Endothelial cell of umbilical vein (primary cell): ENCODE results near the gene RNASE7. TPM values are rescaled to one million over a fixed set of nuclear protein-coding genes. Genes with fewer than 3 reads are reported as not detected.

Experiments used
- BruUV-seq: library from RNA; stranded (reverse); fragments of 400-500 nt; replicated peaks from 2 replicates; lab custom pipeline; 2021; lab: Mats Ljungman, UMichigan
- CTCF ChIA-PET: fragments of 300-600, 350-600 bp; sonication (Branson Sonifier 250); formaldehyde crosslinking; loops from one replicate; lab custom pipeline; 2021; ENCODE audit warnings: antibody characterized with exemption, inconsistent platforms; lab: Charles Lee
- POLR2A ChIA-PET: fragments of 300-600, 350-600 bp; sonication (Branson Sonifier 250); formaldehyde crosslinking; loops from one replicate; lab custom pipeline; 2021; ENCODE audit warnings: antibody characterized with exemption, inconsistent platforms; lab: Charles Lee
- DNase-seq: peaks from one replicate; pipeline ENCODE4 v3.0.0-alpha.2; 2011; ENCODE audit warnings: low read depth, low spot score
- FAIRE-seq: peaks from 2 replicates; lab custom pipeline; 2011; peaks lifted over from hg19 to GRCh38; lab: Jason Lieb, UNC
- H2AFZ ChIP-seq: 2 replicates; pipeline ENCODE4 v1.6.0; 2012; ENCODE audit warnings: low read depth, low read length, control low read depth, inconsistent platforms
- H3K27ac ChIP-seq: 2 replicates; pipeline ENCODE4 v1.5.1; 2011; ENCODE audit warnings: low read depth, mild to moderate bottlenecking, control low read depth, low read length, moderate library complexity; ENCODE audit not compliant: insufficient read depth
- H3K27me3 ChIP-seq, 2 experiments: 2 replicates each; pipeline versions ENCODE4 v1.6.0 to v1.6.1; 2011; ENCODE audit warnings: low read length in 2 of 2, mixed read lengths in 1 of 2; ENCODE audit not compliant: control insufficient read depth in 2 of 2, insufficient read depth in 2 of 2
- H3K36me3 ChIP-seq, 2 experiments: 2 replicates in 1 of 2; 3 replicates in 1 of 2; pipeline ENCODE4 v1.5.1; 2011; ENCODE audit warnings: low read length in 2 of 2, mild to moderate bottlenecking in 1 of 2, moderate library complexity in 1 of 2; ENCODE audit not compliant: control insufficient read depth in 2 of 2, insufficient read depth in 2 of 2; ENCODE audit errors: extremely low read depth in 1 of 2
- H3K4me1 ChIP-seq: 3 replicates; pipeline ENCODE4 v1.5.1; 2011; ENCODE audit warnings: mild to moderate bottlenecking, low read length; ENCODE audit not compliant: control insufficient read depth, insufficient read depth; ENCODE audit errors: extremely low read depth
- H3K4me2 ChIP-seq: 2 replicates; pipeline ENCODE4 v1.6.1; 2011; ENCODE audit warnings: low read length, control low read depth, mixed read lengths; ENCODE audit not compliant: insufficient read depth
- H3K4me3 ChIP-seq, 3 experiments: fragments of 200-600 bp in 1 of 3; sonication (generic), shearing (Covaris generic) in 1 of 3; replicated peaks in 1 of 3; 2 replicates each; pipeline ENCODE4 v1.5.1; 2011 to 2016; ENCODE audit warnings: control low read depth in 3 of 3, low read length in 3 of 3, mild to moderate bottlenecking in 2 of 3, inconsistent platforms in 1 of 3, low read depth in 1 of 3, moderate library complexity in 1 of 3; ENCODE audit not compliant: insufficient read depth in 1 of 3
- H3K79me2 ChIP-seq: 2 replicates; pipeline ENCODE4 v1.6.0; 2012; ENCODE audit warnings: low read length, inconsistent platforms; ENCODE audit not compliant: control insufficient read depth, insufficient read depth
- H3K9ac ChIP-seq: replicated peaks from 2 replicates; pipeline ENCODE3; 2011; ENCODE audit warnings: low read length, control low read depth; ENCODE audit not compliant: insufficient read depth; ENCODE audit errors: extremely low read depth
- H3K9me1 ChIP-seq: replicated peaks from 3 replicates; pipeline ENCODE4 v1.6.0; 2011; ENCODE audit warnings: mild to moderate bottlenecking, low read length; ENCODE audit not compliant: control insufficient read depth, insufficient read depth; ENCODE audit errors: extremely low read depth
- H3K9me3 ChIP-seq: replicated peaks from 2 replicates; pipeline ENCODE4 v1.5.1; 2012; ENCODE audit warnings: low read length, inconsistent platforms; ENCODE audit not compliant: control insufficient read depth, insufficient read depth
- H4K20me1 ChIP-seq: replicated peaks from 2 replicates; pipeline ENCODE3; 2011; ENCODE audit warnings: mild to moderate bottlenecking, low read length; ENCODE audit not compliant: control insufficient read depth, insufficient read depth; ENCODE audit errors: extremely low read depth
- CTCF ChIP-seq, 2 donors: IDR thresholded peaks; 1 replicate in 1 of 2; 2 replicates in 1 of 2; pipeline ENCODE4 v1.5.1; 2011; ENCODE audit warnings: low read length in 2 of 2, mild to moderate bottlenecking in 2 of 2, moderate library complexity in 2 of 2, control low read depth in 1 of 2, inconsistent platforms in 1 of 2, low read depth in 1 of 2; ENCODE audit not compliant: insufficient read depth in 1 of 2; ENCODE audit errors: extremely low read depth in 1 of 2
- EZH2 ChIP-seq: IDR thresholded peaks from 2 replicates; pipeline ENCODE4 v1.6.1; 2012; ENCODE audit warnings: borderline replicate concordance, low read depth, mild to moderate bottlenecking, moderate library complexity, low read length, inconsistent platforms; ENCODE audit not compliant: severe bottlenecking
- FOS ChIP-seq: IDR thresholded peaks from 2 replicates; pipeline ENCODE4 v1.6.1; 2011; ENCODE audit warnings: mild to moderate bottlenecking, low read length, moderate library complexity, borderline replicate concordance; ENCODE audit not compliant: insufficient read depth
- GATA2 ChIP-seq: IDR thresholded peaks from 2 replicates; pipeline ENCODE4 v1.7.0; 2011; ENCODE audit warnings: low read depth, mild to moderate bottlenecking, moderate library complexity, mixed read lengths, low read length; ENCODE audit not compliant: insufficient read length, insufficient read depth
- JUN ChIP-seq: IDR thresholded peaks from 2 replicates; pipeline ENCODE4 v1.6.1; 2011; ENCODE audit warnings: borderline replicate concordance, low read depth; ENCODE audit not compliant: insufficient read length, insufficient read depth
- MAX ChIP-seq: IDR thresholded peaks from 2 replicates; pipeline ENCODE4 v1.6.1; 2011; ENCODE audit not compliant: insufficient read depth, insufficient read length
- MYC ChIP-seq: IDR thresholded peaks from one replicate; pipeline ENCODE4 v1.6.1; 2011; ENCODE audit warnings: mild to moderate bottlenecking, low read depth, low read length
- POLR2A ChIP-seq: IDR thresholded peaks from 2 replicates; pipeline ENCODE4 v1.6.1; 2012; ENCODE audit warnings: low read depth, mild to moderate bottlenecking, control low read depth, low read length
- POLR2AphosphoS5 ChIP-seq: IDR thresholded peaks from 2 replicates; pipeline ENCODE4 v1.6.1; 2012; ENCODE audit warnings: low read depth, mild to moderate bottlenecking, control low read depth, low read length, moderate library complexity; ENCODE audit not compliant: insufficient read depth
- dilution Hi-C: fragments of 300-500 bp; cut with MboI; formaldehyde crosslinking; loops from one replicate; pipeline ENCODE4 v1.15.0; 2019; ENCODE audit warnings: low sequenced_read_pairs; ENCODE audit not compliant: extremely low pct_ligation_motif_present
- intact Hi-C: fragments of 100-400 bp; cut with micrococcal nuclease; formaldehyde crosslinking; loops from one replicate; pipeline ENCODE4 v1.10.0; 2022
- polyA plus RNA-seq, 4 experiments: library from polyadenylated mRNA; depleted of rRNA in 3 of 4; stranded (reverse) in 3 of 4; unstranded in 1 of 4; fragments of >200 nt; gene quantifications; 2 replicates each; pipeline versions ENCODE4 v1.2.1 to v1.2.3, GENCODE V29; 2011 to 2012; ENCODE audit warnings: missing spikeins in 1 of 4
- total RNA-seq: library from RNA; stranded (reverse); gene quantifications from 2 replicates; pipeline ENCODE4 v1.2.3, GENCODE V29; 2021

The RNASE7 gene
- total and polyA plus RNA-seq, 2 donors (not counting 3 experiments of a cell fraction or from before 2014, with no cell fraction given) = not detected

GRCh38 chr14:21088687-21089086 is 46.5 kb downstream of the RNASE7 start:
- Histone ChIP-seq H3K9ac (no peak overlapping the region), H2AFZ (no peak overlapping the region), H3K27me3 (no peaks in the 10 kb centered on the region), H4K20me1 (no peaks in the 10 kb centered on the region), H3K27ac (no peak overlapping the region), H3K4me1 (no peaks in the 10 kb centered on the region), H3K4me2 (no peak overlapping the region), H3K36me3 (peaks cover 0 to 3% of the 10 kb centered on the region in 2 experiments), H3K4me3 (no peak overlapping the region), H3K9me1 (no peaks in the 10 kb centered on the region), H3K9me3 (no peaks in the 10 kb centered on the region), H3K79me2 (no peaks in the 10 kb centered on the region)
- ChIA-PET POLR2A (no interaction called here), CTCF (interaction anchor here (0.9 to 5.8 kb wide), 7 partner anchors 10 to 74 kb away, joined by 3 to 60 read pairs (median 17); partner anchors contain the start of gene ARHGEF40)
- no peak for TF ChIP-seq EZH2
- no peak for TF ChIP-seq CTCF (IDR thresholded peaks at IDR 0.05; ENCODE audit: extremely low read depth in 1 of 2, insufficient read depth in 1 of 2, low read depth in 1 of 2, low read length in 2 of 2)
- TF ChIP-seq GATA2 = no peak
- TF ChIP-seq FOS = no peak
- no peak for TF ChIP-seq MAX
- no peak for TF ChIP-seq JUN
- no peak for TF ChIP-seq MYC
- TF ChIP-seq POLR2A = no peak
- TF ChIP-seq POLR2AphosphoS5 = no peak
- no peak for FAIRE-seq
- intact Hi-C loops = no loop called here
- dilution Hi-C loops = no loop called here
- DNase-seq = no peak
- BruUV-seq = no TSS peak
